ENCODE measurements around the gene RLBP1.

Gene RLBP1

DNA sequence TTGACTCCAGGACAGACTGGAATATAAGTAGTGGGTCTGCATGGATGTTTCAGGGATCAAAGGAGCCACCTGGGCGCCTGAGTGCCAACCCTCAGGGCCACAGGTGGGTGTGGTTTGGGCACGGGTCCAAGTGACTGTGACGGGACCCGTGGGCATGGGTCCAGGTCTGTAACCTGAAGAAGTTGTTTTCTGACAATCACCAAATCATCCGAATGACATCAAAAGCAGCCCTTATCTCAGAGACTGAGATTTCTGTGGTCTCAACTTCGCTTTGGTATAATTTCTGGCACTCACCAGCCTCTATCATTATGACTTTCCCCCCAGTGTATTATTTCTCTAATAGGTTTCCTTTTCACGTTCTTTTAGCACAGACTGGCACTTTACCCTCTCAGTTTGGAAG lies 24.4 kb downstream of the RLBP1 start:
- TF ChIP-seq, protein P1, sequence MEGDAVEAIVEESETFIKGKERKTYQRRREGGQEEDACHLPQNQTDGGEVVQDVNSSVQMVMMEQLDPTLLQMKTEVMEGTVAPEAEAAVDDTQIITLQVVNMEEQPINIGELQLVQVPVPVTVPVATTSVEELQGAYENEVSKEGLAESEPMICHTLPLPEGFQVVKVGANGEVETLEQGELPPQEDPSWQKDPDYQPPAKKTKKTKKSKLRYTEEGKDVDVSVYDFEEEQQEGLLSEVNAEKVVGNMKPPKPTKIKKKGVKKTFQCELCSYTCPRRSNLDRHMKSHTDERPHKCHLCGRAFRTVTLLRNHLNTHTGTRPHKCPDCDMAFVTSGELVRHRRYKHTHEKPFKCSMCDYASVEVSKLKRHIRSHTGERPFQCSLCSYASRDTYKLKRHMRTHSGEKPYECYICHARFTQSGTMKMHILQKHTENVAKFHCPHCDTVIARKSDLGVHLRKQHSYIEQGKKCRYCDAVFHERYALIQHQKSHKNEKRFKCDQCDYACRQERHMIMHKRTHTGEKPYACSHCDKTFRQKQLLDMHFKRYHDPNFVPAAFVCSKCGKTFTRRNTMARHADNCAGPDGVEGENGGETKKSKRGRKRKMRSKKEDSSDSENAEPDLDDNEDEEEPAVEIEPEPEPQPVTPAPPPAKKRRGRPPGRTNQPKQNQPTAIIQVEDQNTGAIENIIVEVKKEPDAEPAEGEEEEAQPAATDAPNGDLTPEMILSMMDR (IDR thresholded peaks at IDR 0.05; ENCODE audit: insufficient read depth, missing control alignments): no peak
- no peak for DNase-seq (ENCODE audit: insufficient read length, low spot score)
- FAIRE-seq: no peak

DNA sequence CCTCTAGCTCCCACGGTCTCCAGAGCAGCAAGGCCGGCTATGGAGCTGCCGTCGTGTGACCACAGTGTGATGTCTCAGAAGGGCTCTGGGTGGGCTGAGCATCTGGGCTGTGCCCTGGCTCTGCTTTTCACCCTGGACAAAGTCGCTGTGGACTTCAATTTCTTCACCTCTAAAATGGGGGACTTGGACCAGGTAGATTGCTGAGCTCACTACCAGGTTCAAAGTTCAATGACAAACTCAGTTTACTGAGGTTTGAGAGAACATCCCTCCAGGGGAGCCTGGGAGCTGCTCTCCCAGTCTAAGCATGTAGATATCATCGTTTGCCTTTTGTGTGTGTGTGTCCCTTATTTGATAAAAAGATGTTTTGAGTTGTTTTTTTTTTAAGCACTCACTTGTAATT lies 25.1 kb downstream of the RLBP1 start:
- DNase-seq (ENCODE audit: insufficient read length, low spot score) (no peak), FAIRE-seq (no peak)
- TF ChIP-seq, protein P1 (IDR thresholded peaks at IDR 0.05; ENCODE audit: insufficient read depth, missing control alignments): no peak

DNA sequence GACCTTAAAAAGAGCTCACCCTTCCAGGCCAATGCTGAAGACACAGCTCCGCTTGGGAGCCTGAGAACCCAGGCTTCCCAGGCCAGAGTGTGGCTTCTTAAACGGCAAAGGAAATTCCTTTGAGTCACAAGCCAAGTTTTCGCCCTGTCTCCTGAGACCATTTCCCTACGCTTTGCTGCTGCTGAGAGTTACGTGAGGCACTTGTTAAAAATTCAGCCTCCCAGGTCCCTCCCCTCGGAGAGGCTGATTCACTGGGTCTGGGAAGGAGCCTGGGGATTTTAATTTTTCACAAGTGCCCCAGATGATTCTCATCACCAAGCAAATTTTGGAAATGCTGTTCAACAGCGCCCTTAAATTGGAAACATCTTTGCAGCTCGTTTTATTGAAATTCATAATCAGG lies 25.5 kb downstream of the RLBP1 start:
- FAIRE-seq: no peak
- no peak for DNase-seq (ENCODE audit: insufficient read length, low spot score)
- TF ChIP-seq, protein P1 (IDR thresholded peaks at IDR 0.05; ENCODE audit: insufficient read depth, missing control alignments): no peak

DNA sequence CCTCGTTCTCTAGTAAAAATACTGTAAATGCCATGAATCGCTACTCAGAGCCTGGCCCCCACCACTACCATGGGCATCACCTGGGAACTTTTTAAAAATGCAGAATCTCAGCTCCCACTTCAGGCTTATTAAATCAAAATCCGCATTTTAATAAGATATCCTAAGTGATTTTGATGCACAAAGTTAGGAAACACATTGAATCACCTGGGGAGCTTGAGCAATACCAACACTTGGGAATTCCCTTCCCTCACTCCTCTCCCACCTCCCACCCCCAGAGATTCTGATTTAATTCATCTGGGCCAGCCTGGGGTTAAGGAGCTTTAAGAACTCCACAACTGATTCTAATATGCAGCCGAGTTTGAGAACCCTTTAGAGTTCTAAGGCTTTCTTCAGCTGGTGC lies 26.8 kb downstream of the RLBP1 start:
- DNase-seq (ENCODE audit: insufficient read length, low spot score): no peak
- FAIRE-seq: no peak
- TF ChIP-seq, protein P1 (IDR thresholded peaks at IDR 0.05; ENCODE audit: insufficient read depth, missing control alignments): no peak

DNA sequence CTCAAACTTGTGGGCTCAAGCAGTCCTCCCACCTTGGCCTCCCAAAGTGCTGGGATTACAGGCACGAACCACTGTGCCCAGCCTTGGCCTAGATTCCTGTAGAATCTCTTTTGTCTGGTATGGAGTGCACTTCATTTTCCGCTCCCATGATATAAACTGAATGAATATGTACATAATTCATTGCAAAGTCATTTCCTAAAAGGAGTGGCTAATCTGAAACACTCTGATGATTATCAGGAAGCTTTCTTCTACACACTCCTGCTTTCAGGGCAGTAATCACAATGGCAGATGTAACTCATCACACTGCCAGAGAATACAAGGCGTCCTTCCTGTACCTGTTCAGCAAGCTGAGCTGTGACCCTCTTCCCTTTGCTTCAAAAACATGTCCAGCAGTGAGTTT lies 28.6 kb downstream of the RLBP1 start:
- no peak for DNase-seq (ENCODE audit: insufficient read length, low spot score)
- TF ChIP-seq, protein P1 (IDR thresholded peaks at IDR 0.05; ENCODE audit: insufficient read depth, missing control alignments): no peak
- FAIRE-seq: no peak

DNA sequence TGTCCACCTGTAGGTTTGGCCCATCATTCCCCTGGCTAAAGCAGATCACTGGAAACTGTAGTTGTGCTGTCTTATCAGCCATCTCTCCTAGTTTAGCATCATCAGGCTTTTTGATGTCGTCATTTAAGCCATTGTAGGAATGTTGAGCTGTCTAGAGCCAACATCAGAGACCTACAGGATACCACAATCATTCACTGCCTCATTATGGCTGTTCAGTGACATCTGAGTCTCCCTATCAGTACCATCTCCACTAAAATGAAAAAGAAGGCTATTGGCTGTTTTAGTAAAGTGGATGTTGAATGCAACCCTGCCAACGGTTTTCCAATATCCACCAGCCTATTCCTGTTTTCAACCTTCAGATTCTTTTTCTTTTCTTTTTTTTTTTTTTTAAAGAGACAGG lies 29.2 kb downstream of the RLBP1 start:
- DNase-seq (ENCODE audit: insufficient read length, low spot score): no peak
- FAIRE-seq: no peak
- TF ChIP-seq, protein P1 (IDR thresholded peaks at IDR 0.05; ENCODE audit: insufficient read depth, missing control alignments): no peak

DNA sequence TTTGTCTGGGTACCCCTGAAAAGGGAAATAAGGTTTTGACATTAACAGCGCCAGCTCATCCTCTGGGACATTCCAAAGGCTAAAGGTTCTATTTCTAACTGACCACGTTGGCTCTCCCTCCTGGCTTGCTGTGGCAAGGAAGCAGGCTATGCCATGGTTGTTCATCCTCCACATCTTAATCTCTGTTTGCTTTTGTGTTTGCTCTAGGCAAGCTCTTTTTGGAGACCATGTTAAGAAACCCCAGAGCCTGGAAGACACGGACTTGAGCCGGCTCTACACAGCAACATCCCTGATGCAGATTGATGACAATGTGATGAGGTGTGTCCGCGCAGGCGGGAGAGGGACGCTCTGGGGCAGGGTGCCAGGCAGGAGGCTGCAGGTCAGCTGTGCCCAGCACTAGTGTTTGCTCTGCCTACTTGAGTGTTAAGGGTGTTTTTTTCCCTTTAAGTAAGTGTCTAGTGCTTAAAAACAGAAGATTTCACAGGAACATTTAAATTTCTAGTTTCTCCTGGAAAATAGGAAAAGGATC lies 33.3 kb downstream of the RLBP1 start:
- FAIRE-seq (no peak), DNase-seq (ENCODE audit: insufficient read length, low spot score) (no peak)
- TF ChIP-seq, protein P1 (IDR thresholded peaks at IDR 0.05; ENCODE audit: insufficient read depth, missing control alignments): no peak
